DOHH2 (cell line): ENCODE results near the gene USP46.

Experiments used
- H3F3A ChIP-seq: fragments of 200-600 bp; sonication (generic), shearing (Covaris generic); 2 replicates; pipeline ENCODE4 v1.6.0; 2016; ENCODE audit warnings: antibody characterized with exemption, mild to moderate bottlenecking; ENCODE audit not compliant: control insufficient read depth, insufficient read depth
- H3K27ac ChIP-seq: fragments of 200-600 bp; sonication (generic); 2 replicates; pipeline ENCODE4 v1.5.1; 2014; ENCODE audit warnings: low read depth, mild to moderate bottlenecking, low read length, moderate library complexity
- H3K27me3 ChIP-seq: fragments of 200-600 bp; sonication (generic); 2 replicates; pipeline ENCODE4 v1.6.1; 2014; ENCODE audit warnings: mild to moderate bottlenecking, low read length, mixed read lengths; ENCODE audit not compliant: control insufficient read depth
- H3K36me3 ChIP-seq: fragments of 200-600 bp; sonication (generic); 2 replicates; pipeline ENCODE4 v1.6.1; 2014; ENCODE audit warnings: mild to moderate bottlenecking, low read length, moderate library complexity, mixed read lengths; ENCODE audit not compliant: control insufficient read depth
- H3K4me1 ChIP-seq: fragments of 200-600 bp; sonication (generic); 2 replicates; pipeline ENCODE4 v1.6.1; 2014; ENCODE audit warnings: mild to moderate bottlenecking, low read length, mixed read lengths; ENCODE audit not compliant: control insufficient read depth
- H3K4me2 ChIP-seq: fragments of 200-600 bp; sonication (generic); 2 replicates; pipeline ENCODE4 v1.6.0; 2014; ENCODE audit warnings: mild to moderate bottlenecking, low read length, moderate library complexity
- H3K4me3 ChIP-seq: fragments of 200-600 bp; sonication (generic); 2 replicates; pipeline ENCODE4 v1.5.1; 2014; ENCODE audit warnings: mild to moderate bottlenecking, low read length, mixed read lengths
- H3K79me2 ChIP-seq: fragments of 200-600 bp; sonication (generic); 2 replicates; pipeline ENCODE4 v1.6.1; 2014; ENCODE audit warnings: mild to moderate bottlenecking, low read length, mixed read lengths; ENCODE audit not compliant: control insufficient read depth
- H3K9me2 ChIP-seq: fragments of 200-600 bp; sonication (generic); replicated peaks from 2 replicates; pipeline ENCODE4 v1.6.1; 2014; ENCODE audit warnings: mild to moderate bottlenecking, low read length, mixed read lengths; ENCODE audit not compliant: control insufficient read depth
- H3K9me3 ChIP-seq: fragments of 200-600 bp; sonication (generic); 2 replicates; pipeline ENCODE4 v1.6.1; 2014; ENCODE audit warnings: antibody characterized with exemption, low read length, mixed read lengths; ENCODE audit not compliant: control insufficient read depth, insufficient read depth
- H4K20me1 ChIP-seq: fragments of 200-600 bp; sonication (generic); 2 replicates; pipeline ENCODE4 v1.6.0; 2014; ENCODE audit warnings: low read depth, mild to moderate bottlenecking, antibody characterized with exemption, low read length, moderate library complexity; ENCODE audit not compliant: control insufficient read depth, insufficient read depth
- CTCF ChIP-seq: fragments of 200-600 bp; sonication (generic); IDR thresholded peaks from one replicate; pipeline ENCODE4 v1.5.1; 2014; ENCODE audit warnings: antibody characterized with exemption, mild to moderate bottlenecking, low read depth, low read length; ENCODE audit not compliant: poor library complexity, severe bottlenecking
- EZH2phosphoT487 ChIP-seq: fragments of 200-600 bp; sonication (generic); IDR thresholded peaks from 2 replicates; pipeline ENCODE4 v1.6.1; 2017; ENCODE audit warnings: borderline replicate concordance, mild to moderate bottlenecking, antibody characterized with exemption, low read length, moderate library complexity, mixed read lengths

The USP46 gene

GRCh38 chr4:52665592-52665991 lies 6.5 kb upstream of the USP46 start:
- no peaks in the 10 kb centered on the region for H4K20me1 ChIP-seq
- H3K27me3 ChIP-seq: no peaks in the 10 kb centered on the region
- peaks cover 26% of the 10 kb centered on the region for H3K36me3 ChIP-seq
- H3F3A ChIP-seq: no peaks in the 10 kb centered on the region
- TF ChIP-seq EZH2phosphoT487: no peak
- TF ChIP-seq CTCF: peak; percentile 65
- no peaks in the 10 kb centered on the region; the same call in 1 of the 2 replicates for H3K79me2 ChIP-seq
- no peaks in the 10 kb centered on the region for H3K9me2 ChIP-seq
- no peak overlapping the region for H3K4me3 ChIP-seq
- no peak overlapping the region for H3K27ac ChIP-seq
- peaks cover 8% of the 10 kb centered on the region for H3K4me1 ChIP-seq
- H3K4me2 ChIP-seq: no peak overlapping the region
- peaks cover 16% of the 10 kb centered on the region for H3K9me3 ChIP-seq

- no peaks in the 10 kb centered on the region for H4K20me1 ChIP-seq
- H3K4me1 ChIP-seq: peaks cover 17% of the 10 kb centered on the region
- H3K4me3 ChIP-seq: no peak overlapping the region
- no peak for TF ChIP-seq EZH2phosphoT487
- no peaks in the 10 kb centered on the region for H3K27me3 ChIP-seq
- H3F3A ChIP-seq: no peaks in the 10 kb centered on the region
- peaks cover 28% of the 10 kb centered on the region for H3K36me3 ChIP-seq
- peaks cover 16% of the 10 kb centered on the region for H3K9me3 ChIP-seq
- no peak overlapping the region for H3K4me2 ChIP-seq
- H3K27ac ChIP-seq: no peak overlapping the region
- peaks cover 11% of the 10 kb centered on the region for H3K79me2 ChIP-seq
- H3K9me2 ChIP-seq: no peaks in the 10 kb centered on the region
Measured at GRCh38 chr4:52664479-52664878, 5.4 kb upstream of the USP46 start.

GRCh38 chr4:52661966-52662690 lies 3.0 kb upstream of the USP46 start:
- TF ChIP-seq CTCF (no peak), EZH2phosphoT487 (no peak)
- peaks cover 28% of the 10 kb centered on the region for H3K36me3 ChIP-seq
- H3F3A ChIP-seq: no peaks in the 10 kb centered on the region

GRCh38 chr4:52660643-52661042 lies 1.5 kb upstream of the USP46 start:
- Histone ChIP-seq H3K79me2 (peaks cover 45% of the 10 kb centered on the region), H3K4me2 (peak overlapping the region; percentile 86), H4K20me1 (no peaks in the 10 kb centered on the region), H3K27me3 (no peaks in the 10 kb centered on the region), H3K36me3 (peaks cover 37% of the 10 kb centered on the region), H3K27ac (no peak overlapping the region), H3K9me3 (peaks cover 16% of the 10 kb centered on the region), H3K4me1 (peaks cover 30% of the 10 kb centered on the region), H3K9me2 (no peaks in the 10 kb centered on the region), H3F3A (no peaks in the 10 kb centered on the region), H3K4me3 (peak overlapping the region; percentile 88)
- TF ChIP-seq EZH2phosphoT487 (no peak), CTCF (no peak)

More at GRCh38 chr4:52661966-52662690, 3.0 kb upstream of the USP46 start:
- H3K27me3 ChIP-seq: no peaks in the 10 kb centered on the region
- H3K9me2 ChIP-seq: no peaks in the 10 kb centered on the region
- H3K4me1 ChIP-seq: peaks cover 30% of the 10 kb centered on the region
- H3K9me3 ChIP-seq: peaks cover 16% of the 10 kb centered on the region
- H3K4me3 ChIP-seq: no peak overlapping the region
- H3K4me2 ChIP-seq: no peak overlapping the region
- no peak overlapping the region for H3K27ac ChIP-seq
- H3K79me2 ChIP-seq: peaks cover 31% of the 10 kb centered on the region
- no peaks in the 10 kb centered on the region for H4K20me1 ChIP-seq
